ENCODE measurements around the gene PFKFB2. TPM values are rescaled to one million over a fixed set of nuclear protein-coding genes. Genes with fewer than 3 reads are reported as not detected.

The PFKFB2 gene
- total RNA-seq, 1 experiment from 2014 or later, result 16.8 TPM

DNA sequence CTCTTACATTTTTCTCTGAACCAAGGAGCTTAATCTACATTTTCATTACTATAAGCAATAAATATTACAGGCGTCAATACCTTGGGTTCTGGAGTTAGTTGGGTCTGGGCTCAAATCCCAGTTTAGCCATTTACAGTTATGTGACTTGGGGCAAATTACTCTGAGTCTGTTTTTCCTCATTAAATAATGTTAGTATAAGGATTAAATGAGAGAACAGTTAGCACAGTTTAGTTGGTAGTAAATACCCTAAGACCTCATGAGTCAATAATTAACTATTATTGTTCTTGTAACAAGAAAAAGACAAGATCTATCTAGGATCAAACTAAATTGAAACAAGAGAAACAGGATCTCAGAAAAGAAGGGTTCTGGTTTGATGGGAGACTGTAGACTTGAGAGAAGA is 25.2 kb upstream of the PFKFB2 start (continued):
- TF ChIP-seq RORB (CRISPR knock-in tag; IDR thresholded peaks at IDR 0.05), result no peak
- TF ChIP-seq, protein P1, sequence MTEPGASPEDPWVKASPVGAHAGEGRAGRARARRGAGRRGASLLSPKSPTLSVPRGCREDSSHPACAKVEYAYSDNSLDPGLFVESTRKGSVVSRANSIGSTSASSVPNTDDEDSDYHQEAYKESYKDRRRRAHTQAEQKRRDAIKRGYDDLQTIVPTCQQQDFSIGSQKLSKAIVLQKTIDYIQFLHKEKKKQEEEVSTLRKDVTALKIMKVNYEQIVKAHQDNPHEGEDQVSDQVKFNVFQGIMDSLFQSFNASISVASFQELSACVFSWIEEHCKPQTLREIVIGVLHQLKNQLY (CRISPR knock-in tag; IDR thresholded peaks at IDR 0.05), result no peak
- TF ChIP-seq GABPB1 (CRISPR knock-in tag; IDR thresholded peaks at IDR 0.05), result no peak
- TF ChIP-seq, protein P2, sequence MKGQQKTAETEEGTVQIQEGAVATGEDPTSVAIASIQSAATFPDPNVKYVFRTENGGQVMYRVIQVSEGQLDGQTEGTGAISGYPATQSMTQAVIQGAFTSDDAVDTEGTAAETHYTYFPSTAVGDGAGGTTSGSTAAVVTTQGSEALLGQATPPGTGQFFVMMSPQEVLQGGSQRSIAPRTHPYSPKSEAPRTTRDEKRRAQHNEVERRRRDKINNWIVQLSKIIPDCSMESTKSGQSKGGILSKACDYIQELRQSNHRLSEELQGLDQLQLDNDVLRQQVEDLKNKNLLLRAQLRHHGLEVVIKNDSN (CRISPR knock-in tag; IDR thresholded peaks at IDR 0.05), result no peak
- TF ChIP-seq, protein P3, sequence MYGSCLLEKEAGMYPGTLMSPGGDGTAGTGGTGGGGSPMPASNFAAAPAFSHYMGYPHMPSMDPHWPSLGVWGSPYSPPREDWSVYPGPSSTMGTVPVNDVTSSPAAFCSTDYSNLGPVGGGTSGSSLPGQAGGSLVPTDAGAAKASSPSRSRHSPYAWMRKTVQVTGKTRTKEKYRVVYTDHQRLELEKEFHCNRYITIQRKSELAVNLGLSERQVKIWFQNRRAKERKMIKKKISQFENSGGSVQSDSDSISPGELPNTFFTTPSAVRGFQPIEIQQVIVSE (CRISPR knock-in tag; IDR thresholded peaks at IDR 0.05; ENCODE audit: borderline replicate concordance), result no peak
- no peak for TF ChIP-seq FOXP1 (CRISPR knock-in tag; IDR thresholded peaks at IDR 0.05; ENCODE audit: borderline replicate concordance)
- TF ChIP-seq MXD4 (CRISPR knock-in tag; IDR thresholded peaks at IDR 0.05; ENCODE audit: borderline replicate concordance), result no peak

DNA sequence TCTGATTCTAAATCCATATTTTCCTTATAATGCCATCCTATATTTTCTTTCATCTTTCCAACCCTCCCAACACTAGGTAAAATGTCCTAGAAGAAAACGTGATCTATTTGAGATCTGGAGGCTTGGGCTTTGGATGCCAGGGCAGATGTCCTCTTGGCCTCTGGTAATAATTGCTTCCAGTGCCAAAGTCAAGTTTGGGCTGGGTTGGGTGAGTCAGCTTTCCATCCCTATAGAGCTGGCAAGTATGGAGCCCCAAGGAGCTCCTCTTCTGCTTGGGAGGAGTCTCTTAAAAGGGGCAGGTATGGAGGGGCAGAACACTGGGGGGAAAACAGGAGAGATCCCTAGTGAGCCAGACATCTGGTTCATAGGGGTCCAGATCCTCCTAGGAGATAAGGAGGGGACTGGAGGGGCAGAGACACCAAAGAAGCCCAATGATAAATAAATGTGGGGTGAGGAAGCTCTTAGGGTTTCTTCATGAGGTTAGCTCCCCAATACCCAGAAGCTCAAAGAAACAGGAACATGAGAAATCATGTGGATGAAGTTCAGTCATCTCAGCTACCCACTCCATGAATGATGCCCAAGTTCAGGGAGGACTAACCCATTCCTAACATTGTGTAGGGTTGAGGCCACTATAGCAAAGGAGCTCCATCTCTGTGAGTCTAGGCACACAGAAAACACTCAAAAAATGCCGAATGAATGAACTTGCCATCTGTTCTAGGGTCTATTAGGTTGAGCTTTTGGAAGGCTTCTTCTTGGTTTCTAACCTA is 24.0 kb upstream of the PFKFB2 start:
- CTCF ChIA-PET, result interaction anchor here (1.1 to 1.5 kb wide), 3 partner anchors 21 to 97 kb away, joined by 3 read pairs; no protein-coding TSS in a partner anchor
- H3K27me3 Mint-ChIP-seq (ENCODE audit: low read depth), result no peaks in the 10 kb centered on the region
- no peak overlapping the region for H3K27ac Mint-ChIP-seq
- POLR2A ChIA-PET, result no interaction called here
- peaks cover 62% of the 10 kb centered on the region for H3K4me1 Mint-ChIP-seq
- DNase-seq (ENCODE audit: low spot score) (no peak), ATAC-seq (no peak)
- no peak overlapping the region for H3K4me3 Mint-ChIP-seq
- H3K36me3 Mint-ChIP-seq, result no peaks in the 10 kb centered on the region
- no peaks in the 10 kb centered on the region for H3K9me3 Mint-ChIP-seq
- TF ChIP-seq PRRX2 (CRISPR knock-in tag; IDR thresholded peaks at IDR 0.05) (no peak), NR2C2 (CRISPR knock-in tag; IDR thresholded peaks at IDR 0.05) (no peak), ETV6 (CRISPR knock-in tag; IDR thresholded peaks at IDR 0.05) (no peak), ZNF671 (CRISPR knock-in tag; IDR thresholded peaks at IDR 0.05) (no peak), SP1 (CRISPR knock-in tag; conservative IDR thresholded peaks at IDR 0.05) (no peak), SOX15 (CRISPR knock-in tag; IDR thresholded peaks at IDR 0.05) (no peak), ZBTB21 (CRISPR knock-in tag; IDR thresholded peaks at IDR 0.05; ENCODE audit: borderline replicate concordance) (no peak), MYBL2 (CRISPR knock-in tag; IDR thresholded peaks at IDR 0.05) (no peak), RELA (CRISPR knock-in tag; IDR thresholded peaks at IDR 0.05; ENCODE audit: borderline replicate concordance) (no peak)
- TF ChIP-seq, protein P4, sequence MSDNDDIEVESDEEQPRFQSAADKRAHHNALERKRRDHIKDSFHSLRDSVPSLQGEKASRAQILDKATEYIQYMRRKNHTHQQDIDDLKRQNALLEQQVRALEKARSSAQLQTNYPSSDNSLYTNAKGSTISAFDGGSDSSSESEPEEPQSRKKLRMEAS (CRISPR knock-in tag; IDR thresholded peaks at IDR 0.05), result no peak
- TF ChIP-seq, protein P1 (CRISPR knock-in tag; IDR thresholded peaks at IDR 0.05), result no peak
- TF ChIP-seq, protein P5, sequence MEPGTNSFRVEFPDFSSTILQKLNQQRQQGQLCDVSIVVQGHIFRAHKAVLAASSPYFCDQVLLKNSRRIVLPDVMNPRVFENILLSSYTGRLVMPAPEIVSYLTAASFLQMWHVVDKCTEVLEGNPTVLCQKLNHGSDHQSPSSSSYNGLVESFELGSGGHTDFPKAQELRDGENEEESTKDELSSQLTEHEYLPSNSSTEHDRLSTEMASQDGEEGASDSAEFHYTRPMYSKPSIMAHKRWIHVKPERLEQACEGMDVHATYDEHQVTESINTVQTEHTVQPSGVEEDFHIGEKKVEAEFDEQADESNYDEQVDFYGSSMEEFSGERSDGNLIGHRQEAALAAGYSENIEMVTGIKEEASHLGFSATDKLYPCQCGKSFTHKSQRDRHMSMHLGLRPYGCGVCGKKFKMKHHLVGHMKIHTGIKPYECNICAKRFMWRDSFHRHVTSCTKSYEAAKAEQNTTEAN (CRISPR knock-in tag; IDR thresholded peaks at IDR 0.05), result no peak
- TF ChIP-seq, protein P6, sequence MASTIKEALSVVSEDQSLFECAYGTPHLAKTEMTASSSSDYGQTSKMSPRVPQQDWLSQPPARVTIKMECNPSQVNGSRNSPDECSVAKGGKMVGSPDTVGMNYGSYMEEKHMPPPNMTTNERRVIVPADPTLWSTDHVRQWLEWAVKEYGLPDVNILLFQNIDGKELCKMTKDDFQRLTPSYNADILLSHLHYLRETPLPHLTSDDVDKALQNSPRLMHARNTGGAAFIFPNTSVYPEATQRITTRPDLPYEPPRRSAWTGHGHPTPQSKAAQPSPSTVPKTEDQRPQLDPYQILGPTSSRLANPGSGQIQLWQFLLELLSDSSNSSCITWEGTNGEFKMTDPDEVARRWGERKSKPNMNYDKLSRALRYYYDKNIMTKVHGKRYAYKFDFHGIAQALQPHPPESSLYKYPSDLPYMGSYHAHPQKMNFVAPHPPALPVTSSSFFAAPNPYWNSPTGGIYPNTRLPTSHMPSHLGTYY (CRISPR knock-in tag; IDR thresholded peaks at IDR 0.05), result no peak
- TF ChIP-seq, protein P7, sequence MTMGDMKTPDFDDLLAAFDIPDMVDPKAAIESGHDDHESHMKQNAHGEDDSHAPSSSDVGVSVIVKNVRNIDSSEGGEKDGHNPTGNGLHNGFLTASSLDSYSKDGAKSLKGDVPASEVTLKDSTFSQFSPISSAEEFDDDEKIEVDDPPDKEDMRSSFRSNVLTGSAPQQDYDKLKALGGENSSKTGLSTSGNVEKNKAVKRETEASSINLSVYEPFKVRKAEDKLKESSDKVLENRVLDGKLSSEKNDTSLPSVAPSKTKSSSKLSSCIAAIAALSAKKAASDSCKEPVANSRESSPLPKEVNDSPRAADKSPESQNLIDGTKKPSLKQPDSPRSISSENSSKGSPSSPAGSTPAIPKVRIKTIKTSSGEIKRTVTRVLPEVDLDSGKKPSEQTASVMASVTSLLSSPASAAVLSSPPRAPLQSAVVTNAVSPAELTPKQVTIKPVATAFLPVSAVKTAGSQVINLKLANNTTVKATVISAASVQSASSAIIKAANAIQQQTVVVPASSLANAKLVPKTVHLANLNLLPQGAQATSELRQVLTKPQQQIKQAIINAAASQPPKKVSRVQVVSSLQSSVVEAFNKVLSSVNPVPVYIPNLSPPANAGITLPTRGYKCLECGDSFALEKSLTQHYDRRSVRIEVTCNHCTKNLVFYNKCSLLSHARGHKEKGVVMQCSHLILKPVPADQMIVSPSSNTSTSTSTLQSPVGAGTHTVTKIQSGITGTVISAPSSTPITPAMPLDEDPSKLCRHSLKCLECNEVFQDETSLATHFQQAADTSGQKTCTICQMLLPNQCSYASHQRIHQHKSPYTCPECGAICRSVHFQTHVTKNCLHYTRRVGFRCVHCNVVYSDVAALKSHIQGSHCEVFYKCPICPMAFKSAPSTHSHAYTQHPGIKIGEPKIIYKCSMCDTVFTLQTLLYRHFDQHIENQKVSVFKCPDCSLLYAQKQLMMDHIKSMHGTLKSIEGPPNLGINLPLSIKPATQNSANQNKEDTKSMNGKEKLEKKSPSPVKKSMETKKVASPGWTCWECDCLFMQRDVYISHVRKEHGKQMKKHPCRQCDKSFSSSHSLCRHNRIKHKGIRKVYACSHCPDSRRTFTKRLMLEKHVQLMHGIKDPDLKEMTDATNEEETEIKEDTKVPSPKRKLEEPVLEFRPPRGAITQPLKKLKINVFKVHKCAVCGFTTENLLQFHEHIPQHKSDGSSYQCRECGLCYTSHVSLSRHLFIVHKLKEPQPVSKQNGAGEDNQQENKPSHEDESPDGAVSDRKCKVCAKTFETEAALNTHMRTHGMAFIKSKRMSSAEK (CRISPR knock-in tag; IDR thresholded peaks at IDR 0.05; ENCODE audit: borderline replicate concordance), result no peak
- TF ChIP-seq, protein P8, sequence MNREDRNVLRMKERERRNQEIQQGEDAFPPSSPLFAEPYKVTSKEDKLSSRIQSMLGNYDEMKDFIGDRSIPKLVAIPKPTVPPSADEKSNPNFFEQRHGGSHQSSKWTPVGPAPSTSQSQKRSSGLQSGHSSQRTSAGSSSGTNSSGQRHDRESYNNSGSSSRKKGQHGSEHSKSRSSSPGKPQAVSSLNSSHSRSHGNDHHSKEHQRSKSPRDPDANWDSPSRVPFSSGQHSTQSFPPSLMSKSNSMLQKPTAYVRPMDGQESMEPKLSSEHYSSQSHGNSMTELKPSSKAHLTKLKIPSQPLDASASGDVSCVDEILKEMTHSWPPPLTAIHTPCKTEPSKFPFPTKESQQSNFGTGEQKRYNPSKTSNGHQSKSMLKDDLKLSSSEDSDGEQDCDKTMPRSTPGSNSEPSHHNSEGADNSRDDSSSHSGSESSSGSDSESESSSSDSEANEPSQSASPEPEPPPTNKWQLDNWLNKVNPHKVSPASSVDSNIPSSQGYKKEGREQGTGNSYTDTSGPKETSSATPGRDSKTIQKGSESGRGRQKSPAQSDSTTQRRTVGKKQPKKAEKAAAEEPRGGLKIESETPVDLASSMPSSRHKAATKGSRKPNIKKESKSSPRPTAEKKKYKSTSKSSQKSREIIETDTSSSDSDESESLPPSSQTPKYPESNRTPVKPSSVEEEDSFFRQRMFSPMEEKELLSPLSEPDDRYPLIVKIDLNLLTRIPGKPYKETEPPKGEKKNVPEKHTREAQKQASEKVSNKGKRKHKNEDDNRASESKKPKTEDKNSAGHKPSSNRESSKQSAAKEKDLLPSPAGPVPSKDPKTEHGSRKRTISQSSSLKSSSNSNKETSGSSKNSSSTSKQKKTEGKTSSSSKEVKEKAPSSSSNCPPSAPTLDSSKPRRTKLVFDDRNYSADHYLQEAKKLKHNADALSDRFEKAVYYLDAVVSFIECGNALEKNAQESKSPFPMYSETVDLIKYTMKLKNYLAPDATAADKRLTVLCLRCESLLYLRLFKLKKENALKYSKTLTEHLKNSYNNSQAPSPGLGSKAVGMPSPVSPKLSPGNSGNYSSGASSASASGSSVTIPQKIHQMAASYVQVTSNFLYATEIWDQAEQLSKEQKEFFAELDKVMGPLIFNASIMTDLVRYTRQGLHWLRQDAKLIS (CRISPR knock-in tag; IDR thresholded peaks at IDR 0.05; ENCODE audit: borderline replicate concordance), result no peak

All from WTC11 (cell line).